Body of pancreas (tissue), 4 donors: ENCODE results near the gene POGLUT3.

Experiments used
- CTCF ChIP-seq, 7 experiments: fragments of 450-650 bp in 4 of 7; fragments of 200-600 bp in 3 of 7; sonication (generic) in 3 of 7; IDR thresholded peaks; one replicate each; pipeline ENCODE4 v1.5.1; 2016 to 2019; ENCODE audit warnings: antibody characterized with exemption in 7 of 7
- POLR2A ChIP-seq, 3 donors: fragments of 450-650 bp; IDR thresholded peaks; one replicate each; pipeline ENCODE4 v1.6.1; 2016; ENCODE audit warnings: antibody characterized with exemption in 3 of 3, mild to moderate bottlenecking in 2 of 3

GRCh38 chr11:108516125-108516524 is 17.9 kb upstream of the POGLUT3 start:
- TF ChIP-seq CTCF (IDR thresholded peaks at IDR 0.05) (no peak), POLR2A (IDR thresholded peaks at IDR 0.05) (no peak)
